H9 (cell line): ENCODE measurements around the gene PRPF19. TPM values are rescaled to one million over a fixed set of nuclear protein-coding genes. Genes with fewer than 3 reads are reported as not detected.

Source experiments
- DNase-seq: peaks from one replicate; pipeline ENCODE4 v3.0.0-alpha.2; 2017
- H2AFZ ChIP-seq: one replicate; pipeline ENCODE4 v1.6.1; 2013; ENCODE audit warnings: mild to moderate bottlenecking, low read length, control low read depth, moderate library complexity
- H2AK5ac ChIP-seq: 2 replicates; pipeline ENCODE4 v1.6.1; 2013; ENCODE audit warnings: low read length, control low read depth, mixed read lengths; ENCODE audit not compliant: insufficient read length
- H2BK120ac ChIP-seq: one replicate; pipeline ENCODE4 v1.6.1; 2013; ENCODE audit warnings: low read depth, mild to moderate bottlenecking, low read length, control low read depth, inconsistent platforms; ENCODE audit not compliant: poor library complexity, severe bottlenecking
- H2BK12ac ChIP-seq: 2 replicates; pipeline ENCODE4 v1.6.1; 2013; ENCODE audit warnings: low read length, control low read depth, mixed read lengths, low read depth; ENCODE audit not compliant: insufficient read length
- H2BK15ac ChIP-seq: 2 replicates; pipeline ENCODE4 v1.6.1; 2013; ENCODE audit warnings: low read depth, low read length, control low read depth
- H2BK20ac ChIP-seq: one replicate; pipeline ENCODE4 v1.6.1; 2013; ENCODE audit warnings: low read depth, mild to moderate bottlenecking, low read length, control low read depth, inconsistent platforms; ENCODE audit not compliant: poor library complexity, severe bottlenecking
- H2BK5ac ChIP-seq: 2 replicates; pipeline ENCODE4 v1.6.1; 2013; ENCODE audit warnings: low read length, control low read depth, mixed read lengths; ENCODE audit not compliant: insufficient read length
- H3K14ac ChIP-seq: 2 replicates; pipeline ENCODE4 v1.6.1; 2013; ENCODE audit warnings: low read length, control low read depth; ENCODE audit not compliant: insufficient read depth
- H3K18ac ChIP-seq: 2 replicates; pipeline ENCODE4 v1.6.1; 2013; ENCODE audit warnings: low read depth, mild to moderate bottlenecking, mixed read lengths, low read length, control low read depth; ENCODE audit not compliant: insufficient read length
- H3K23ac ChIP-seq: 2 replicates; pipeline ENCODE4 v1.6.1; 2013; ENCODE audit warnings: low read length, control low read depth, mixed read lengths, low read depth; ENCODE audit not compliant: insufficient read length
- H3K23me2 ChIP-seq: 2 replicates; pipeline ENCODE4 v1.6.1; 2013; ENCODE audit warnings: low read depth, mild to moderate bottlenecking, mixed read lengths, low read length, control low read depth; ENCODE audit not compliant: insufficient read length, poor library complexity, severe bottlenecking
- H3K27ac ChIP-seq: 2 replicates; pipeline ENCODE4 v1.5.1; 2013; ENCODE audit warnings: low read length, control low read depth, mixed read lengths, low read depth; ENCODE audit not compliant: insufficient read length
- H3K27me3 ChIP-seq: 2 replicates; pipeline ENCODE4 v1.6.1; 2013; ENCODE audit warnings: low read length, control low read depth, inconsistent platforms; ENCODE audit not compliant: insufficient read depth
- H3K4ac ChIP-seq: 2 replicates; pipeline ENCODE4 v1.6.1; 2013; ENCODE audit warnings: low read depth, mild to moderate bottlenecking, control low read depth, inconsistent platforms, low read length, moderate library complexity
- H3K4me1 ChIP-seq: 2 replicates; pipeline ENCODE4 v1.6.1; 2013; ENCODE audit warnings: low read length, control low read depth, inconsistent platforms; ENCODE audit not compliant: insufficient read depth
- H3K4me2 ChIP-seq: 2 replicates; pipeline ENCODE4 v1.6.1; 2013; ENCODE audit warnings: low read length, control low read depth, mixed read lengths; ENCODE audit not compliant: insufficient read length, insufficient read depth
- H3K56ac ChIP-seq: 2 replicates; pipeline ENCODE4 v1.6.1; 2013; ENCODE audit warnings: low read depth, mild to moderate bottlenecking, mixed read lengths, low read length, control low read depth; ENCODE audit not compliant: insufficient read length
- H3K79me1 ChIP-seq: 2 replicates; pipeline ENCODE4 v1.6.1; 2013; ENCODE audit warnings: low read depth, mild to moderate bottlenecking, moderate library complexity, low read length, control low read depth, inconsistent platforms; ENCODE audit not compliant: insufficient read depth, poor library complexity, severe bottlenecking
- H3K79me2 ChIP-seq: 2 replicates; pipeline ENCODE4 v1.6.1; 2013; ENCODE audit warnings: low read length, control low read depth, inconsistent platforms; ENCODE audit not compliant: insufficient read depth
- H3K9ac ChIP-seq: 2 replicates; pipeline ENCODE4 v1.6.1; 2013; ENCODE audit warnings: low read length, control low read depth, mixed read lengths; ENCODE audit not compliant: insufficient read length; ENCODE audit errors: extremely low read depth
- H3K9me3 ChIP-seq: one replicate; pipeline ENCODE4 v1.6.1; 2013; ENCODE audit warnings: low read depth, low read length, inconsistent platforms; ENCODE audit not compliant: control insufficient read depth
- H3T11ph ChIP-seq: one replicate; pipeline ENCODE4 v1.6.1; 2013; ENCODE audit warnings: mild to moderate bottlenecking, low read length, control low read depth, inconsistent platforms
- H4K20me1 ChIP-seq: one replicate; pipeline ENCODE4 v1.6.1; 2013; ENCODE audit not compliant: control insufficient read depth, insufficient read length, insufficient read depth
- H4K5ac ChIP-seq: 2 replicates; pipeline ENCODE4 v1.6.1; 2013; ENCODE audit warnings: low read depth, mild to moderate bottlenecking, mixed read lengths, low read length, control low read depth; ENCODE audit not compliant: insufficient read length
- H4K8ac ChIP-seq: replicated peaks from 2 replicates; pipeline ENCODE4 v1.6.1; 2013; ENCODE audit warnings: low read length, control low read depth, mixed read lengths, low read depth; ENCODE audit not compliant: insufficient read length
- H4K91ac ChIP-seq: 2 replicates; pipeline ENCODE4 v1.6.1; 2013; ENCODE audit warnings: low read depth, mild to moderate bottlenecking, moderate library complexity, mixed read lengths, low read length, control low read depth; ENCODE audit not compliant: insufficient read length
- H3K27ac Mint-ChIP-seq, 3 experiments: 2 replicates in 2 of 3; 3 replicates in 1 of 3; pipeline ENCODE4 v1.8.0; 2020 to 2021; ENCODE audit warnings: mixed read lengths in 3 of 3, mild to moderate bottlenecking in 1 of 3, moderate library complexity in 1 of 3
- H3K27me3 Mint-ChIP-seq: 2 replicates; pipeline ENCODE4 v1.8.0; 2021; ENCODE audit warnings: low read depth, mild to moderate bottlenecking, moderate library complexity, mixed read lengths
- H3K36me3 Mint-ChIP-seq, 3 experiments: 2 replicates in 2 of 3; 3 replicates in 1 of 3; pipeline ENCODE4 v1.8.0; 2020 to 2021; ENCODE audit warnings: low read depth in 3 of 3, mixed read lengths in 3 of 3; ENCODE audit not compliant: insufficient read depth in 1 of 3
- H3K4me1 Mint-ChIP-seq, 2 experiments: 2 replicates each; pipeline ENCODE4 v1.8.0; 2020; ENCODE audit warnings: mixed read lengths in 2 of 2
- H3K4me3 Mint-ChIP-seq, 2 experiments: 2 replicates in 1 of 2; 3 replicates in 1 of 2; pipeline ENCODE4 v1.8.0; 2020 to 2021; ENCODE audit warnings: mild to moderate bottlenecking in 2 of 2, mixed read lengths in 2 of 2, moderate library complexity in 1 of 2
- H3K9me3 Mint-ChIP-seq, 2 experiments: 2 replicates in 1 of 2; 3 replicates in 1 of 2; pipeline ENCODE4 v1.8.0; 2020; ENCODE audit warnings: mild to moderate bottlenecking in 2 of 2, mixed read lengths in 2 of 2, moderate library complexity in 1 of 2
- CTCF ChIP-seq: fragments of 200-600 bp; sonication (generic); conservative IDR thresholded peaks from 3 replicates; pipeline ENCODE4 v1.8.0; 2021; ENCODE audit warnings: antibody characterized with exemption, mild to moderate bottlenecking
- WGBS: extraction: QIAGEN DNeasy Blood & Tissue Kit; methylation state at CpG from one replicate; pipeline ENCODE4 v1.1.7; 2013; ENCODE audit warnings: missing lambda C conversion rate, low lambda C conversion rate, mixed read lengths; ENCODE audit not compliant: insufficient read length; ENCODE audit errors: extremely low coverage; 5-methylcytosine and 5-hydroxymethylcytosine counted together
- total RNA-seq: library from RNA; stranded (reverse); gene quantifications from 2 replicates; pipeline ENCODE4 v1.2.1, GENCODE V29; 2021

Gene PRPF19
- total RNA-seq, 1 experiment from 2014 or later, result 130 TPM

GRCh38 chr11:60842668-60843600 lies 63.5 kb downstream of the PRPF19 start:
- Histone ChIP-seq H3K4me1 (peaks cover 8% of the 10 kb centered on the region; the same call in 1 of the 2 replicates), H2BK120ac (no peak overlapping the region), H3K23ac (no peak overlapping the region), H3K18ac (no peak overlapping the region), H3K79me2 (peaks cover 24% of the 10 kb centered on the region; the same call in 1 of the 2 replicates), H4K20me1 (no peaks in the 10 kb centered on the region), H3K56ac (no peak overlapping the region), H2BK15ac (no peak overlapping the region), H2BK20ac (no peak overlapping the region), H3K27me3 (no peaks in the 10 kb centered on the region), H2BK12ac (no peak overlapping the region), H2AFZ (no peak overlapping the region), H3K14ac (no peak overlapping the region), H3T11ph (no peak overlapping the region), H2BK5ac (no peak overlapping the region), H4K5ac (no peak overlapping the region), H3K9me3 (no peaks in the 10 kb centered on the region), H3K9ac (peak overlapping the region; percentile 52), H2AK5ac (no peak overlapping the region), H3K4me2 (peak overlapping the region; percentile 88), H4K91ac (no peak overlapping the region), H3K27ac (no peak overlapping the region), H3K79me1 (no peaks in the 10 kb centered on the region), H3K4ac (no peak overlapping the region), H4K8ac (no peak overlapping the region), H3K23me2 (peaks cover 14% of the 10 kb centered on the region)
- Mint-ChIP-seq H3K4me3 (peak overlapping the region; percentile 91 to 95), H3K9me3 (no peaks in the 10 kb centered on the region; a peak in 2 of 5 replicates), H3K4me1 (peaks cover 34 to 41% of the 10 kb centered on the region in 2 experiments), H3K27me3 (peaks cover 1% of the 10 kb centered on the region; the same call in 1 of the 2 replicates), H3K36me3 (peaks cover 16 to 39% (median 22%) of the 10 kb centered on the region in 3 experiments), H3K27ac (peak overlapping the region in 2 of 3 experiments; percentile 61 to 79; a peak in 4 of 7 replicates)
- no CpG with 5 or more reads among the region's 23 CpGs for WGBS
- DNase-seq, result no peak
- TF ChIP-seq CTCF, result no peak
